ENCODE data around the gene KCNQ1OT1.

The KCNQ1OT1 gene

DNA sequence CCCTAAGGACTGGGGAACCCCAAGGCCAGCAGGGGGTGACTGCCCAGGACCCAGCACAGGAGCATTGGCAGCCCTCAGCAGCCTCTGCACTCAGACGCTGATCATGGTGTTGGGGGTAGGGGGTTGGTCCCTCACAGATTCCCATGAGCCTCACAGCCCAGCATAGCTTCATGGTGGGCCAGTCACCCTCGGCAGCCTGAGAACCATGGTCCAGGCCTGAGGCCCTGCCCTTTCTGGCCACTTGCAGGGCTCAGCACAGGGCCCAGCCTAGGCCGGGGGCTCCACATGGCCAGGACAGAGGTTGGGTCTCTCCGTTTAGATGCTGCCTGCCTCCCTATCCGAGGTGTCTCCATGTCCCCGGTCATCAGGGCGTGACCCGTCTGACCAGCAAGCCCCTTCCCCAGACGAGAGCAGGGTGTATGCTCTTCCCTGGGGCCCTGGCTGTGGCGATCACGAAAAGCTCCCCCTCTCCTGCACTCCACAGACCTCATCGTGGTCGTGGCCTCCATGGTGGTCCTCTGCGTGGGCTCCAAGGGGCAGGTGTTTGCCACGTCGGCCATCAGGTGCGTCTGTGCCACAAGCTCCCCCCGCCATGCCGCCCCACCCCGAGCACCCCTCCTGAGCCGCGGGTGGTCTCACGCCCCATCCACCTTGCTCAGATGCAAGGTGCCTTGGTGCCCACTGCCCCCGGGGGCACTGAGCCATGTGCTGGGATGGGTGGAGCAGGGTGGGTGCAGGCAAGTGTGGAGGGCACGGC, 128.8 kb downstream of the KCNQ1OT1 start:
- DNase-seq (ENCODE audit: low spot score) = no peak

DNA sequence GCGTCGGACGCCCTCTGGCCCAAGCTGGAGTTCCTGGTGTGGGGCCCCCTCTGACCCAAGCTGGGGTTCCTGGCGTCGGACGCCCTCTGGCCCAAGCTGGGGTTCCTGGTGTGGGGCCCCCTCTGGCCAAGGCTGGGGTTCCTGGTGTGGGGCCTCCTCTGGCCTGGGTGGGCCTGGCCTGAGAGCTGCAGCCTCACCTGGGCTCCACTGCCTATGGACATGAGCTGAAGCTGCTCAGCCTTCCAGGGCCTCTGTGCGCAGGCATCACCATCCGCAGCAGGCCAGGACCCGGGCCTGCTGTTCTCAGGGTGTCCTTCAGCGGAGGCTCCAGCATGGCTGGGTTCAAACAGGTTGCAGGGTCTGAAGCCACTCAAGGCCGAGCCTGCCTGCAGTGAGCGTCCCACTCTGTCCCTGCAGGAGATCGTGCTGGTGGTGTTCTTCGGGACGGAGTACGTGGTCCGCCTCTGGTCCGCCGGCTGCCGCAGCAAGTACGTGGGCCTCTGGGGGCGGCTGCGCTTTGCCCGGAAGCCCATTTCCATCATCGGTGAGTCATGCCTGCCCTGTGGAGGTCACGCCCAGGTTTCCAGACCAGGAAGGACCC, 129.5 kb downstream of the KCNQ1OT1 start:
- DNase-seq (ENCODE audit: low spot score) = no peak

DNA sequence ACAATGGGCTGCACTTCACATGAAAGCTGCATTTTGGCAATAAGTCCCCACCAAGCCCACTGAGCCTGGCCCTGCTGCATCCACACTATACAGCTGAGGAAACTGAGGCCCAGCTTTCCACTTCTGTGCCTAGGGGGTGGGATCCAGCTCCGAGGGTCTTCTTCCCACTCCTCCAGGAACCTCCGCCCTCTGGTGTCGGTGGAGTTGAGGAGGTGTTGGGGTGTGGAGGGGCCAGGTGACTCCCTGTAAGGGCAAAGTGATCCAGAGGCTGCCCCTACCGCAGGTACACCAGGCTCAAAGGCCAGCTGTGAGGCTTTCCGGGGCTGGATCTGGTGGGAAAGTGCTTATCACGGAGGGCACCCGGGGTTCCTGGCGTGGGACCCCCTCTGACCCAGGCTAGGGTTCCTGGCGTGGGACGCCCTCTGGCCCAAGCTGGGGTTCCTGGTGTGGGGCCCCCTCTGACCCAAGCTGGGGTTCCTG, 130.0 kb downstream of the KCNQ1OT1 start:
- DNase-seq (ENCODE audit: low spot score) = no peak

DNA sequence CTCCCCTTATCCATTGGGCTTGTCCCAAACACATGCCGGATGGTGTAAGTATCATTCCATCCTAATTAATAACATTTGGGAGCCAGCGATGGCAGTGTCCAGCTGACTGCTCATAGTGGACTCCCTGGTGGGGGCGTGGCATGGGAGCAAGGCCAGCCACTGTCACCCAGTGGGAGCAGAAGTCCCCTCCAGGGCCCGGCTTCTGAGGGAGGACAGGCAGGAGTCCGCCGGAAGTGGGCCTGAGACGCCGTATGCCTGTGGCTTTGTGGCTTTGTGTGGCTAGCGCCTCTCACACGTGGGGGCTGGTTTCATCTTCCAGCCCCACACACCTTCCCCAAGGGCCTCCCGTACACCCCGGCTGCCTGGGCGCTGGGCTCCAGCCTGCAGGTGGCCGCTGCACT, 130.5 kb downstream of the KCNQ1OT1 start:
- no peak for DNase-seq (ENCODE audit: low spot score)

DNA sequence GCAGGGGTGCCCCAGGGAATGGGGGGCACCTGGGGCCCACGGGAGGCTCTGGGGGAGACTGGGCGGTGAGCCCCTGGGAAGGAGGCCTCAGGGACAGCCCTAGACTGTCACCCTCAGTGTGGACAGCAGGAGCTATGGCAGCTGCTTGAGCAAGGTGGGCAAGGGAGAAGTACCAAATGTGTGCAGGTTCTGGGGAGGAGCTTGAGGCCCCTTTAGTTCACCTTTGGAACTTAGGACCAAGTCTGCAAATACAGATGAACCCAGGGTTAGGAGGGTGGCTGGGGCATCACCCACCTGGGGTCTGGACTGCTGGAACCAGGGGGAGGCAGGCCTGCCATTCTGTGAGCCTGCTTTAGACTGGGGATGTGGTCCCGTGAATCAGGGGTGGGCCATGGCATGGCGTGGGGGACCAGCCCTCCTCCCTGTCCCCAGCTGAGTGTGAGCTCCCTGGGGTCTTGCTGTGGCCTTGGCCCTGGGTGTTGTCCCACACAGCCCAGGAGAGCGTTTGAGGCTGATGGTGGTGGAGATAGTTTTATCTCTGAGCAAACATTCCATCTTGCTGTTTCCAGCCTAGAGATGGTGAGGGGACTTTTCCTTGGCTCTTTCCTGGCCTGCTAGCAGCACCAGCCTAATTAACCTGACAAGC, 132.6 kb downstream of the KCNQ1OT1 start:
- no peak for DNase-seq (ENCODE audit: low spot score)

DNA sequence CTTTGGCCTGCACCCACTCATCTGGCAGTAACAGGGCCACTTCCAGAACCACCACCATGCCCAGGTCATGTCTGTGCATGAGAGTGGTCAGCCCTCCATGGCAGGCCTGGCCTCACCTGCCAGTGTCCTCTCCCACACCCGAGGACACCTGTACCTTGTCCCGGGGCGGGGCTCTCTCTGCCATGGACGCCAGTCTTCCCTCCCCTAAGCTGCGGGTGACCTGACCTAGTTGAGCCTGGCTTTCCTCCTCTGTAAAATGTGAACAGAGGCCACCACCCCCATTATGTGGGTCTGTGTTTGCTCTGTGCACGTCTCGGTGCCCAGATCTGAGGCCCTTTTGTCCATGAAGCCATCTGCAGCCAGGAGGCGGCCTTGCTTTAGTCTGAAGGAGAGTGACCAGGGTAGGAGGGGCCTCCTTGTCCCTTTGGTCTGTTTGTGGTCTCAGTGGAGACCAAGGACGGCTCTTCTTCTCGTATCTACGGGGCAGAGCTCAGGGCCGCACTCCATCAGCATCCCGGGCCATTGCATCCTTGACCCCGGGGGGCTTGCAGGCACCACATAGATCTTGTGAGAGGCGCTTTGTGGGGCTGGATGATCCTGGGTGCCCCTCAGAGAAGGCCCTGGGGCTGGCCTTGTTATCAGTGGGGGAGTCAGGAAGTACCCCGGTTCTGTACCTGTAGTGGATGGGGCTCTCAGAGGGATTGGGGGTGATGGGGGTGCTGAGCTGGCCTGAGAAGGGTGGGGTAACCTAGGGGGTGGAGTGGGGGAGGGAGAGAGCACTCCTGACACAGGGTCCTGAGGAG, 133.4 kb downstream of the KCNQ1OT1 start:
- no peak for DNase-seq (ENCODE audit: low spot score)

DNA sequence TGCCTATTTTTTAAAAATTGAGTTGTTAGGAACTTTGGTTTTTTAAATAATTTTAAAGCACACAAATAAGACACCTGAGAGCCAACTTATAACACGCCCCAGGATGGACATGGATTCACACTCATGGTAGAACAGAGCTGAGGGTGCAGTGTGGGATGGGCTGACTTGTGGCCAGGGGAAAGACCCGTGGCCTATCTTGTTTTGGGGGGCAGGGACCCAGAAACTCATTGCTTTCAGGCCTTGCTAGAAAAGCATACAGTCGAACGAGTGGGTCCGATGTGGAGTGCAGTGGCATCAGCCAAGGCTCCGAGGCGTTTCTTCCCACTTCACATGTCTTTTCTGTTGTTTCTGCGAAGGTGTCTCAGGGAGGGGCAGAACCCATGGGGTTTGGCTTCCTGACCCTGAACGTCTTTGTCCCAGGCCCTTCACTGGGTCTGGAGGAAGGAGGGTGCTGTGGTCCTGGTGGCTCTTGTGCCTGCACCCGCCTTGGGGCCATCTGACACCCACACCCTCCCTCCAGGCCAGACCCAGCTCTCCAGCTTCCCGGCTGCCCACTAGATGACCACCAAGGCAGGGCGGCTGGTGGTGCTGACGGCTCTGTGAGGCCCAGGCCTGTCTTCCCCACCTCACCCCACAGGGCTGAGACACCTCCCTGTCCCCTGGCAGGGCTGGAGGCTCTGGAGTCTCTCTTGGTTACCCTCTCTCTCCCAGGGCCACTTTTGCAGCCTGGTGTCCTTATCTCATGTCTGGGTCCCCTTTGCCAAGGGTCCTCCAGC, 134.2 kb downstream of the KCNQ1OT1 start:
- DNase-seq (ENCODE audit: low spot score) = no peak

DNA sequence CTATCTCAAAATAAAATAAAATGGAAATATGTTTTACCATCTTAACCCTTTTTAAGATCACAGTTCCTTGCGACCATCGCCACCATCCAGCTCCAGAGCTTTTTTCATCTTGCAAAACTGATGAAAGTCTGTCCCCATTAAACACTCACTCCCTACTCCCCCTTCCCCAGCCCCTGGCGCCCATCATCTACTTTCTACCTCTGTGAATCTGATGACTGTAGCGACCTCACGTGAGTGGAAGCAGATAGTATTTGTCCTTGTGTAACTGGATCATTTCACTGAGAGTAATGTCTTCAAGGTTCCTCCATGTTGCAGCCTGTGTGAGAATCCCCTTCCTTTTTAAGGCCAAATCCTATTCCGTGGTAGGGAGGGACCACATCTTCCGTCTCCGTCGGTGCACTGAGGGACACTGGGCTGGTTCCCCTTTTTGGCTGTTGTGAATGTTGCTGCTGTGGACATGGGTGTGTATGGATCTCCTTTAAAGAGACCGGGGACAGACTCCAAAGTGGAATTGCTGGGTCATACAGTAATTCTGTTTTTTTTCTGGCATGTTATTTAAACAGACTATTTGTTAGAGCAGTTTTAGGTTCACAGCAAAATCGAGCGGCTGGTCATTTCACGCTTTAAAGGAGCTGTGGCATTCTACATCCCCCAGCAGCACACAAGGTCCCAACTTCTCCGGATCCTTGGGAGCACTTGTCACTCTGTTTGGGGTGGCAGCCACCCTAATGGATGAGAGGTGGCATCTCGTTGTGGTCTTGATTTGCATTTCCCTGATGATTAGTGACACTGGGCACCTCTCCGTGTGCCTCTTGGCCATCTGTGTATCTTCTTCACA, 135.0 kb downstream of the KCNQ1OT1 start:
- no peak for DNase-seq (ENCODE audit: low spot score)

DNA sequence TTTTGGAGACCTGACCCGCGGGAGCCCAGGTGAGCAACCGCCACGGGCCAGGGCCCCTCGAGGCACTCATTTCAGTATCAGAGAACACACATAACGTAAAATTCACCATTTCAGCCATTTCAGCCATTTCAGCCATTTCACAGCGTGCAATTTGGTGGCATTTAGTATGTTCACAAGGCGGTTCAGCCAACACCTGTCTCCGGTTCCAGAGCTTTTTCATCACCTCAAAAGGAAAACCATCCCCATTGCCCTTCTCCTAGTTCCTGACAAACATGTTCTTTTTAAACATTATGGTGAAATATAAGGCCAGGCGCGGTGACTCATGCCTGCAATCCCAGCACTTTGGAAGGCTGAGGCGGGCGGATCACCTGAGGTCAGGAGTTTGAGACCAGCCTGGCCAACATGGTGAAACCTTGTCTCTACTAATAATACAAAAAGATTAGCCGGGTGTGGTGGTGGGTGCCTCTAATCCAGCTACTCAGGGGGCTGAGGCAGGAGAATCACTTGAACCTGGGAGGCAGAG, 135.7 kb downstream of the KCNQ1OT1 start:
- no peak for DNase-seq (ENCODE audit: low spot score)

DNA sequence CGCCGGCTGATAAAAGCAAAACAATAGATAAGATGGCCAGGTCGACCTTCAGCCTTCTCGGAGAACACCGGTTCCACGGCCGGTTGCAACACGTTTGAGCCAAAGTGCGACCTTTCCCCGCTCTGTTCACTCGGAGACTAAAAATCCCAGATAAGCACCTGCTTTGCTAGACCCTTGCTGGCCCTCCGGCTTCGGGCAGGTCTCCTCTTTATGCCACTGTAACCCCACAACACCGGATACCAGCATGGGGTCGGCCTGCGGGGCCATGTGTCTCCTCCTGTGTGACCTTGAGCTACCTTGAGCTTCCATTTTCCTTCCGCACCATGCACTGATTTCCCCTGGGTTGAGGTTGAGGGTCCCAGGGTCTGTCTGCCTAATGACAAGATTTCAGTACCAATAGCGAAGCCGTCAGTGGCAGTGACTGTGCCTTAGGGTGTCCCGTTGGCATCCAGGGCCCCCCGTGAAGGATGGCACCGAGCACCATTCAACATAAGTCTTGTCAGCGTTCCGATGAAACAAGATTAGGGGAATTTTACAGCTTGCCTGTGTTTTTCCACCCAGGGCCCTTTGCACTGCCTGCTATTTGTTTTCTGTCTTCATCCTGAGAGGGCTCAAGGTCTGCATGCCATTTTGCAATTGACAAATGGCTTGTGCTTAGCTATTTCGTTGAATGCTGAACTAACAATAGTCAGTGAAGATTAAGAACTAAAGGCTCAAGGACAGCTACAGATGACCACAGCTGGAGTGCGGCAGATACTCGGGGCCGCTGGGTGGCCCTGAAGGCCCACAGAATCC, 136.4 kb downstream of the KCNQ1OT1 start:
- DNase-seq (ENCODE audit: low spot score) = no peak

DNA sequence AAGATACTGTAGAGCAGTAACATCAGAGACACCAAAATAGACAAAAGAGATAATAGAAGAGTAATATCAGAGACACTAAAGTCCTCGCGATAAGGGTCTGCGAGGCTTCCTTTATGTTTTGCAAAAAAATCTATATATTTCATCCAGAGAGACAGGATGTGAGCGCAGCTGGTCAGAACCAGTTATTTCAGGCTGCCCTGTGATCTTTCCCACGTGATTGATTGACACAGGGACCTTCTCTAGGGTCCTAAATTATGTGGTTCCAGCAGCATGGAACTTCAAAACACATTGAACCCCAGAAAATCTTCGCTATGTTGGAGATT, 136.9 kb downstream of the KCNQ1OT1 start:
- DNase-seq (ENCODE audit: low spot score) = no peak

DNA sequence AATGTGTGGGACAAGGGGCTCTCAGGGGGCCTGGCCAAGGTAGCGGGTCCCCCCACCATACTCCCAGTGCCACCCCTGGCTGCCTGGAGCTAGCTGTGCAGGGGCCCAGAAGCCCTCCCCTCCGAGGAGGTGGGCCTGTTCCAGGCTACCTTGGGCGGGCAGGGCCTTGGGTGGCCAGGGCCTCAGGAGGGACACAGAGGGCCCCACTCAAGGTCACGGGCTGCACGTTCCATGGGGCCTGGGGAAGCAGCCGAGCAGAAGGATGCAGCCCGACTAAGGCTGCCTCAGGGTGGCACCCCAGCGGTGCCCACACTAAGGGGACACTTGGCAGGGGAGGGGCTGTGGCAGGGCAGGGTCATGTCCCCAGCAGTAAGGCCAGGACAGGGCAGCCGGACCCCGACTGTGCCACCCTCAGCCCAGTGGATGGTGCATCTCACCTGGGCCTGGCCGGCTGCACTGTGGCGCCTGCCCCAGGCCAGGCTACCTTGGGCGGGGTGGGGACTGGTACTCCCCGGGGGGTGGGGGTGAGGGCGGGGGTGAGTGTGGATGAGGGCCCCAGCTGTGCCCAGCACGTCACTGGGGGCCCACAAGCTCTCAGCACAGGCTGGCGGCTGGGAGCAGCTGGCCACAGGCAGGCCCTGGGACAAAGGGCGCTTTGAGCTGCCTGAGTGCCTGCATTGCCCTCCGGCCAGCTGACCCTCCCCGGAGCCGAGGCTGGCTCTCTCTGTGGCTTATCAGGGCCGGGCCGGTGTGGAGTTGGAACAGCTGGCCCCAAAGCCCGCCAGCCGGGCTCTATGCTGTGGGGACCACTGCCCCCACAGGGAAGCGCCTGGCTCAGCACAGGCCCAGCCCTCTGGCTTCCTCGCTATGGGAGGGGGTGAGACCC, 137.9 kb downstream of the KCNQ1OT1 start:
- peak; percentile 58 for DNase-seq (ENCODE audit: low spot score)

DNA sequence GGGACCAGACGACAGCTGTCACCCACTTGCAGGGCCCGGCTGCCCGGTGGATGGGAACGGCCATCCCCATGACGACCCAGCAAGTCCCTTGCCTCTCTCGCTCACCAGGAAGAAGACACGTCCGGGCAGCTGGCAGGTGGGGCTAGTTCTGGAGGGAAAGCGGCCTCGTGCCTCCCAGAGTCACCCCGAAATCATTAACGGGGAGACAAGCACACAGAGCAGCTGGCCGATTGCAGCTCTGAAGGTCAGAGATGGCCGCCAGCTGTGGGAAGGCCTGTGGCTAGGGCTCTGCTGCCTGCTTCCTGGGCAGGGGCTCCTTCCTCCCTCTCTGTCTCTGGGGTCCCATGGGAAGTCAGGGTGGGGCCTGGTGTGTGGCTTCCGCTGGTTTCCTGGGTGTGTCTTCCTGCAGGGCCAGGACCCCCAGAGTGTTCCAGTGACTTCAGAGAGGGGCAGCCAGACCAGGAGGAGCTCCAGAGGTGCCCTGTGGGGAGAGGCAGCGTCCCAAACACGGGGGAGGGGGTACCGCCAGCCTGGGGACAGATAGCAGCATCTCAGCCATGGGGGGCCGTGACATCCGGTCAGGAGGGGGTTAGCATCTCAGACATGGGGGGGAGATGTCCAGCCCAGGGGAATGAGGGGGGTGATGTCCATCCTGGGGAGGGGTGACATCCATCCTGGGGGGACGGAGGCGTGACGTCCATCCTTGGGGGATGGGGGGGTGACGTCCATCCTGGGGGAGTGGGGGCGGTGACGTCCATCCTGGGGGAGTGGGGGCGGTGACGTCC, 140.1 kb downstream of the KCNQ1OT1 start:
- DNase-seq (ENCODE audit: low spot score) = peak; percentile 59

DNA sequence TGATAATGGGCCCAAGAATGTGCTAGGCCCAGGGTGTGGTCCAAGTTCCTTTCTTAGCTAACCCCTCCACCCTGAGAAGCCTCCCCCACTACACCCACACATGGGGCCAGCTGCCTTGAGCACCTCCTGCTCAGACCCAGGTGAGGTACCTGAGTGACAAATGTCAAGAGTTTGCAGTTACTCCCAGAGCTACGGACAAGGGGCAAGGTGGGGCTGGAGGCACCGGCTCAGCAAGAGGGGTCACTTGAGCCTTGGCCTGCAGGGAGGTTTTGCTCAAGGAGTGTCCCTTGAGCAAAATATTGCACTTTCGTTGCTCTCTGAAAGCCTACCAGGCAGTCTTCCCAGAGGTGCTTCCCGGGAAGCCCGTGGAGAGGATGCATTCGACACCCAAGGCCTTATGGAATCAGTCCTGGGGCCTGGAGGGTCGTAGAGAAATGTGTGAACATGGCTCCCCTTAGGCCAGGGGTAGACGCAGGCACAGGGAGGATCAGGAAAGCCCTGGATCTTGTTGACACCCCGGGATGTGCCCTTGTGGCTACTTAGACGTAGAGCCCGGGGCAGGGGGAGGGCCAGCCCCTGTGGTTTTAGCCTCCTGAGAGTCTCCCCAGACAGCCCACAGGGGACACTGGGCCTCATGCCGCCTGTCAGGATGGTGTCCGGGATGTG, 140.8 kb downstream of the KCNQ1OT1 start:
- peak; percentile 44 for DNase-seq (ENCODE audit: low spot score)

DNA sequence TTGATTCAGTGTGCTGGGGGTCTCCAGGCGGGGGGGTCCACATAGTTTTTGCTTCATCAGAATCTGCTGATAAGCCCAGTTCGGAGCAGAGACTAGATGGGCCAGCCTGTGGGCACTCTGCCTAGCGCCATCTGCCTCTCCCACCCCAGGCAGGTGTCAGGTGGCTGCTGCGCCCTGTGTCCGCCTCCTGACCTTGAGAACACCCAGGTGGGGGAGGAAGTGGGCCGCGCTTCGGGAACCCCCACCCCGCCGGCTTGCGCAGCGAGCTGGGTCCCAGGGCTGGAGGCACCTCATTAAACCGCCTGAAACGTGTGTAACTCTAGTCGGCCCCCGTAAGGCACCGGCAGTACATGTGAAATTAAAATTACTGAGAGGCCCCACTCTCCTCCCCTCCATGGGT, 141.4 kb downstream of the KCNQ1OT1 start:
- DNase-seq (ENCODE audit: low spot score) = no peak
